NCI-H748 (cell line): ENCODE measurements around the gene MVB12B.

Experiments used
- DNase-seq: peaks from one replicate; lab custom pipeline; 2025; ENCODE audit not compliant: unreplicated experiment; lab: John Stamatoyannopoulos, UW

MVB12B gene

GRCh38 chr9:126514037-126514821 is 187.6 kb downstream of the MVB12B start:
- peak; percentile 81 for DNase-seq

DNA sequence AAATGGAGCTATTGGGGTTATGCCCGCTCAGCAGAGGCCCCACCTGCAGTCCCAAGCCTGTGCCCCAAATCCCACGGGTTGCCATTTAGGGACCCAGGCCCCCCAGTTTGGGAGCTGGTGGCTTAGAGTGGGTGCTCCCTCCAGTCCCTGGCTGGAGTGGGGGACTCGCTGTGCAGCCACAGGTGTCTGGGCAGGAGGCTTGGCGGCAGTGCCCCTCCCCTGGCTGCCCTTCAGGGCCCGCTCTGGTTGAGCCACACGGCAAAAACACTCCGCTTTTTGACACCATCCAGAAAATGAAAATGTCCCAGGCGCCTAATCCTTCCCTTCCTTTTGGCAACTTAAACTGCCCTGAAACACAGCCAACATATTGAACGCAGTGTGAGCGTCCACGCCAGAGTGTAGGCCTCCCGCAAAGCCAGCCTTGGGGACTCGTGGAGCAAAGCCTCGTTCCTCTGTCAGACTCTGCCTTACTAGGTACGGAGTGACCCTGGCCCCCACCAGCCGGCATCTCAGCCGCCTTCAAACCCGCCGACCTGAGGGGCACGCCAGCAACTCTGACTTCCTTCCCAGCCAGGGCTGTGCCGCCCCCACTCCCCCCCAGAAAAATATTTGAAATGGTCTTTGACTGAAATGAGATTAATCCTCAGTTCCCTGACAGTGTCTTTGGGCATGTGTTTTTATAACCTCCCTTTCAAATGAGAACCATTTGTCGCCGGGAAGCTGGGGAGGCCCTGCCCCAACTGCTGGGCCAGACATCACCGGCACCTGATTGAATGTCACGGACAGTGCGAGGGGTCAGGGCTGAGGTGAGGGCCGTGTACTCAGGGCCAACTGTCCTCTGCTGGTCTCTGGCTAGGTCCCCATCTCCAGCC is 188.6 kb downstream of the MVB12B start:
- peak; percentile 24 for DNase-seq

GRCh38 chr9:126515873-126516505 is 189.4 kb downstream of the MVB12B start:
- no peak for DNase-seq

DNA sequence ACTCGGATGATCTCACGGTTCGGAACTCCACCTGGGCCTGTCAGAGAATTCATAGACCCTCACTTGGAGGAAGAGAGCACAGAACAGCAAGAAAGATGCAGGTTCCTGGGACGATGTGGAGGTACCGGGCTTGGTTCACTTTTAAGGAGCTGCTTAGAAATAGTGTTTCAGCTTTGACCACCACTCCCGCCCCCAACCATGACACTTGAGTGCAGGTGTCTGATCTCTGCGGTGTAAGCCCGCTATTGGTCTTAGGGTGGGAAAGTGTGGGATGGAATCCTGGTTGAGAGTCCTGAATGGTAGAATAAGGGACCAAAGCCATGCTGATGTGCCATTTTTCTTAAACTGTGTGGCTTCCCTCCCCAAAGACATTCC is 189.9 kb downstream of the MVB12B start:
- DNase-seq = peak; percentile 18

- peak; percentile 78 for DNase-seq
These were observed 190.6 kb downstream of the MVB12B start for GRCh38 chr9:126516936-126517832.

- DNase-seq = peak; percentile 45
These were observed 191.3 kb downstream of the MVB12B start for GRCh38 chr9:126517833-126518356.

GRCh38 chr9:126518763-126519162 is 192.1 kb downstream of the MVB12B start:
- DNase-seq = no peak

- no peak for DNase-seq
These were observed 193.2 kb downstream of the MVB12B start for GRCh38 chr9:126519660-126520420.

GRCh38 chr9:126520453-126520852 is 193.8 kb downstream of the MVB12B start:
- no peak for DNase-seq

- DNase-seq = no peak
These were observed 194.5 kb downstream of the MVB12B start for GRCh38 chr9:126521089-126521488.

DNA sequence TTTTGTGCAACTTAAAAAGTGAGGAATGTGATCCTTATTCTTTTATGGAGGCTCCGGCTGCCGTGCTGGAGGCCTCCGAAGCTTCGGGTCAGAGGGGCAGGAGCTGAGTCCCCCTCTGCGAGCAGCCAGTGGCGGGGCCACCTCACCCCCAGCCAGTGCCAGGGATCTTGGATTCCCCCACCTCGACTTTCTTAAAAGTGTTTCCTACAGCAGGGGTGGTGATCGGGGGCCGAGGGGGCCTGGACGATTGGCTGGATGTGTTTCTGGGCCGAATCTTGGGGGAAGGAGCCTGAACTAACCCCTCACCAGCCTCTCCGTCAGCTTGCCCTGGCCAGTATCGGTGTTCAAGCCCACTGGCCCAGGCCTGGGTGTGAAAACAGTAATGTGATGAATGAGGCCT is 194.9 kb downstream of the MVB12B start:
- no peak for DNase-seq

DNA sequence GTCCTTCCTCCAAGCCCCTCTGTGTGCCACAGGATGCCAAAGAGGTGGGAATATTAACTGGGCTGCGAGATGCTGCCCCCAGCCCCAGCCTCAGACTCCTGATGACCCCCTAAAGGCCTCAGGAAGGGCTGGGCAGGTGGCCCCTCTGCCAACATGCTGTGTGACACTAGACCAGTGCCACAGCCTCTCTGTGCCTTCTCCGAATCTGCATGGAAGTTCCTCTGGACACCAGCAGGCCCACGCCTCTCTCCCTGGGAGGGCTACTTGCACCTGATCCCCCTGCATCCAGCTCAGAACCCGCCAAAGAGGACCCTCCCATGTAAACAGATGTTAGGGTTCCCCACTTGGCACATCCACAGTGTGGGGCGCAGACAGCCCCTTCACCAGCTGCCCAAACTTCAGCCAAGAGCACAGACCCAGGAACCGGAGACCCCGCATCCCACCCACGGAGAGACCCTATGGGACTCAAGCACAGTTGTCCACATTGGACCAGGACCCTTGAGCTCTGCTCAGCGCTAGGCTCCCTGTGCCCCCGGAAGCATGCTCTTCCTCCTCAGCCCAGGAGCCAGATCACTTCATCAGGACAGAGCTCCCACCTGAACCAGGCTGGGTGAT is 195.5 kb downstream of the MVB12B start:
- no peak for DNase-seq

DNA sequence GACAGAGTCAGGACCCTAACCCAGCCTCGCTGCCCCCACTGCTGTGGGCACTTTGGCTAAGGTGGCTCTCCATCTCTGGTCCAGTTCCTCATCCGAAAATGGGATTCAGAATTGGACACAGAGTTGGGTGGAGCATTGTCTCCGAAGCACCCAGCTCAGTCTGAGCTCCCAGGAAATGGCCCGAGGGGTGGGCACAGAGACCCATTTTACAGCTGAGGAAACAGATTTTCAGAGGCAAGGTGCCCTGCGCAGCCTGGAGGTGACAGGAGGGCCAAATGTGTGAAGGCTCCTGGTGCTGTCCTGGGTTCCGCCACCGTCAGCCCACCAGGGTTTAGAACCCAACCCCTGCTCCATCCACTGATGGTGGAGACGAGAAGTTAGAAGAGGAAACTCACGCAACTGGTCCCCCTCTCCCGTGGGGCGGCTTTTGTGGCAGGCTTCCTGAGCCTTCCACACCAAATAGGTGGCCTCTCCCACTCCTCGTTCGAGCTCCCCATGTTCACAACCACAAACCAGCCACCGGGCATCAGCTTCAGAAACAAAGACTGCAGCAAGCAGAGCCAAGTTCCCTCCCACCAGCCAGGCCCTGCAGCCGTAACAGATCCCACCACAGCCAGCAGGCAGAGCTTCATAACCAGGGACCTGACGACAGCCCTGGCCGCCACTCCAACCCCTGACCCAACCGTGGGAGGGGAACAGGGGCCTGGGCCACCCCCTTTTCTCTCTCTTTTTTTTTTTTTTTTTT is 196.2 kb downstream of the MVB12B start:
- DNase-seq = no peak

DNA sequence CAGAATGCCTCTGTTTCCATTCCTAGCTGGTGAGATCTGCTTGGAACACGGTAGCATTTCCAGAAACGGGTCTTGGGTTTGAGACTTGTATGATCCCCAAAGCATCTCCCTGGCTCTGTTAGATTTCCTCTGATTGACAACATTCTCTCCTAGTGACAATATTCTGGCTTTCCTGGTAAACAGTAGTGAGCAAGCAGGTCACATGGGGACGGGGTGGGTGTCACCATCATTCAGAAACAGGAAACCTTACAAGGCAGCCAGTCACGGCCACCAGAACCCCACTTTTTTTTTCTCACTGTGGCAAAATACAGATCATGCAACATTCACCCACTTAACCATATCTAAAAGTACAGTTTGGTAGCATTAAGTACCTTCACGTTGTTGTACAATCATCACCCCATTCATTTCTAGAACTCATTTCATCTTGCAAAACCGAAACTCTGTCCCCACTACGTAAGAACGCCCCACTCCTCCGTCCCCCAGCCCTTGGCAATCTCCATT is 197.0 kb downstream of the MVB12B start:
- no peak for DNase-seq

GRCh38 chr9:126524353-126525077 is 197.9 kb downstream of the MVB12B start:
- DNase-seq = no peak

GRCh38 chr9:126526218-126527108 is 199.8 kb downstream of the MVB12B start:
- no peak for DNase-seq
